Vagina (tissue), 2 donors: Measurements from ENCODE around the gene SEMA4D. TPM values are rescaled to one million over a fixed set of nuclear protein-coding genes. Genes with fewer than 3 reads are reported as not detected.

Experiments
- DNase-seq, 2 donors: peaks; one replicate each; pipeline ENCODE4 v3.0.0-alpha.2; 2017; ENCODE audit errors: extremely low spot score in 2 of 2
- H3K27ac ChIP-seq: fragments of 200-600 bp; sonication (generic); one replicate; pipeline ENCODE4 v1.5.1; 2019
- H3K27me3 ChIP-seq: fragments of 200-600 bp; sonication (generic); one replicate; pipeline ENCODE4 v1.5.1; 2019
- H3K36me3 ChIP-seq, 2 donors: fragments of 200-600 bp; sonication (generic); one replicate each; pipeline ENCODE4 v1.5.1; 2017 to 2019
- H3K4me1 ChIP-seq: fragments of 200-600 bp; sonication (generic); one replicate; pipeline ENCODE4 v1.5.1; 2019
- H3K4me3 ChIP-seq, 2 donors: fragments of 200-600 bp; sonication (generic); 1 replicate in 1 of 2; 2 replicates in 1 of 2; pipeline ENCODE4 v1.5.1; 2016 to 2019
- H3K9me3 ChIP-seq: fragments of 200-600 bp; sonication (generic); one replicate; pipeline ENCODE4 v1.5.1; 2019
- POLR2A ChIP-seq, 2 donors: fragments of 450-650 bp; IDR thresholded peaks; one replicate each; pipeline ENCODE4 v1.6.1; 2017; ENCODE audit warnings: antibody characterized with exemption in 2 of 2, mild to moderate bottlenecking in 2 of 2, moderate library complexity in 2 of 2
- POLR2AphosphoS5 ChIP-seq, 2 donors: sonication (generic); formaldehyde crosslinking; IDR thresholded peaks; one replicate each; pipeline ENCODE4 v1.9.0; 2017; ENCODE audit warnings: antibody characterized with exemption in 2 of 2, mild to moderate bottlenecking in 2 of 2, low read depth in 1 of 2; ENCODE audit not compliant: insufficient read depth in 1 of 2
- intact Hi-C: fragments of 100-400 bp; cut with DNase I; formaldehyde crosslinking; loops from one replicate; pipeline ENCODE4 v1.15.1; 2023
- total RNA-seq: library from RNA; depleted of rRNA; stranded (reverse); fragments of >200 nt; gene quantifications from one replicate; pipeline ENCODE4 v1.2.3, GENCODE V29; 2016
- TF ChIP-seq, protein P1 (sequence below), 3 experiments: fragments of 450-650 bp in 2 of 3; fragments of 200-600 bp in 1 of 3; sonication (generic) in 1 of 3; IDR thresholded peaks; one replicate each; pipeline ENCODE4 v1.5.1; 2017 to 2019; ENCODE audit warnings: antibody characterized with exemption in 3 of 3, mild to moderate bottlenecking in 2 of 3, moderate library complexity in 2 of 3

Gene SEMA4D
- total RNA-seq, 1 donor from 2014 or later = 39.3 TPM

DNA sequence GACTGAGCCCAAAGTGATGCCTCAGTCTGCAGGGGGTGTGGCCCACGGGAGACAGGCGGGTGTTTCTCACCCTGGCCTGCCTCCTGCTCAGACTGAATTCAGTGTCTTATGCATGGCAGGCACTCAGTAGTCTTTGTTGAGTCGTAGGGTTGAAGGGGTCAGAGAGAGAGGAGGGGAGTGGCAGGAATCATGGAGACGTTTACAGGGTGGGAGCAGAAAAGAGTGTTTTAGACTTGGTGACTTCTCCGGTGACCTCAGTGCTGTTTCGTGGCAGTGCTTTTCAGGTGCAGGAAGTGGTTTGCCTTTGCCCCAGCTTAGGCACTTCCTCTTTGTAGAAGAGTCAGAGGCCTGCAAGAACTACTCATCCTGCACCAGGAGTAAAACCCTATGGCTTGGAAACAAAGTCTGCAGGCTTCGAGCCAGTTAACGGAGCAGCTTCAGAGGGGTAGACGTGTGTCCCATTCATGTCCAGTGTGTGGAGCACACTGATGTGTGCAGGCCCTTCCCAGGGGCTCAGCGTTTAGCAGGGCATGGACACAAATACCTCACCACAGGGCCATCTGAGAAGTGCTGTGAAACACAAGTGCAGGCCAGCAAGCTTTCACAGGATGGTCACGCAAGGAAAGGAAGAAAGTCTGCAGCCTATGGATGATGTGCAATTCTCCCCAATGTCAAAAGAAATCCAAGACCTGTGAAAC lies 24.5 kb upstream of the SEMA4D start:
- Histone ChIP-seq H3K9me3 (no peaks in the 10 kb centered on the region), H3K27me3 (no peaks in the 10 kb centered on the region), H3K36me3 (no peaks in the 10 kb centered on the region), H3K4me3 (no peak overlapping the region), H3K27ac (no peak overlapping the region), H3K4me1 (peaks cover 16% of the 10 kb centered on the region)
- TF ChIP-seq POLR2AphosphoS5 (IDR thresholded peaks at IDR 0.05; ENCODE audit: insufficient read depth in 1 of 2, low read depth in 1 of 2) (no peak), POLR2A (IDR thresholded peaks at IDR 0.05) (no peak)
- TF ChIP-seq, protein P1, sequence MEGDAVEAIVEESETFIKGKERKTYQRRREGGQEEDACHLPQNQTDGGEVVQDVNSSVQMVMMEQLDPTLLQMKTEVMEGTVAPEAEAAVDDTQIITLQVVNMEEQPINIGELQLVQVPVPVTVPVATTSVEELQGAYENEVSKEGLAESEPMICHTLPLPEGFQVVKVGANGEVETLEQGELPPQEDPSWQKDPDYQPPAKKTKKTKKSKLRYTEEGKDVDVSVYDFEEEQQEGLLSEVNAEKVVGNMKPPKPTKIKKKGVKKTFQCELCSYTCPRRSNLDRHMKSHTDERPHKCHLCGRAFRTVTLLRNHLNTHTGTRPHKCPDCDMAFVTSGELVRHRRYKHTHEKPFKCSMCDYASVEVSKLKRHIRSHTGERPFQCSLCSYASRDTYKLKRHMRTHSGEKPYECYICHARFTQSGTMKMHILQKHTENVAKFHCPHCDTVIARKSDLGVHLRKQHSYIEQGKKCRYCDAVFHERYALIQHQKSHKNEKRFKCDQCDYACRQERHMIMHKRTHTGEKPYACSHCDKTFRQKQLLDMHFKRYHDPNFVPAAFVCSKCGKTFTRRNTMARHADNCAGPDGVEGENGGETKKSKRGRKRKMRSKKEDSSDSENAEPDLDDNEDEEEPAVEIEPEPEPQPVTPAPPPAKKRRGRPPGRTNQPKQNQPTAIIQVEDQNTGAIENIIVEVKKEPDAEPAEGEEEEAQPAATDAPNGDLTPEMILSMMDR (IDR thresholded peaks at IDR 0.05) = no peak
- intact Hi-C loops = no loop called here
- DNase-seq = no peak

DNA sequence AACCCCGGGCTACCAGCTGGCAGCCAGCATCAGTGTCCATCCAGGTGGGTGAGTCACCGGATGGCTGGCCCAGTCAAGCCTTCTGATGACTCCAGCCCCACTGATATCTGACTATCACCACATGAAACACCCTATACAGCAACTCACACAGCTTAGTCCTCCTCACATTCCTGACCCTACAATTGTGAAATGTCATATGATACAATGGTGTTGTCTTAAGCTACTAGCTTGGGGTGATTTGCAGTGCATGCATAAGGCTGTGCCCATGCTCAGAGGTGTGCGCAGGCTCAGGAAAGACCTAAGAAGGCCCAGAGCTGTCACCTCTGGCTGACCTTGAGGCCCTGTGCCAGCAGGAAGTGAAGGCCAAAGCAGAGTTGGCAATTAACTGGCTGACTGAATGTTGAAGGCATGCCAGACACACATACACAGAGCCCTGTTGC lies 21.5 kb upstream of the SEMA4D start:
- no peaks in the 10 kb centered on the region for H3K36me3 ChIP-seq
- no peak overlapping the region for H3K27ac ChIP-seq
- intact Hi-C loops = no loop called here
- DNase-seq = no peak
- no peaks in the 10 kb centered on the region for H3K4me1 ChIP-seq
- no peaks in the 10 kb centered on the region for H3K9me3 ChIP-seq
- TF ChIP-seq POLR2AphosphoS5 (IDR thresholded peaks at IDR 0.05; ENCODE audit: insufficient read depth in 1 of 2, low read depth in 1 of 2) (no peak), POLR2A (IDR thresholded peaks at IDR 0.05) (no peak)
- TF ChIP-seq, protein P1 (IDR thresholded peaks at IDR 0.05) = no peak
- H3K27me3 ChIP-seq = no peaks in the 10 kb centered on the region
- no peak overlapping the region for H3K4me3 ChIP-seq

DNA sequence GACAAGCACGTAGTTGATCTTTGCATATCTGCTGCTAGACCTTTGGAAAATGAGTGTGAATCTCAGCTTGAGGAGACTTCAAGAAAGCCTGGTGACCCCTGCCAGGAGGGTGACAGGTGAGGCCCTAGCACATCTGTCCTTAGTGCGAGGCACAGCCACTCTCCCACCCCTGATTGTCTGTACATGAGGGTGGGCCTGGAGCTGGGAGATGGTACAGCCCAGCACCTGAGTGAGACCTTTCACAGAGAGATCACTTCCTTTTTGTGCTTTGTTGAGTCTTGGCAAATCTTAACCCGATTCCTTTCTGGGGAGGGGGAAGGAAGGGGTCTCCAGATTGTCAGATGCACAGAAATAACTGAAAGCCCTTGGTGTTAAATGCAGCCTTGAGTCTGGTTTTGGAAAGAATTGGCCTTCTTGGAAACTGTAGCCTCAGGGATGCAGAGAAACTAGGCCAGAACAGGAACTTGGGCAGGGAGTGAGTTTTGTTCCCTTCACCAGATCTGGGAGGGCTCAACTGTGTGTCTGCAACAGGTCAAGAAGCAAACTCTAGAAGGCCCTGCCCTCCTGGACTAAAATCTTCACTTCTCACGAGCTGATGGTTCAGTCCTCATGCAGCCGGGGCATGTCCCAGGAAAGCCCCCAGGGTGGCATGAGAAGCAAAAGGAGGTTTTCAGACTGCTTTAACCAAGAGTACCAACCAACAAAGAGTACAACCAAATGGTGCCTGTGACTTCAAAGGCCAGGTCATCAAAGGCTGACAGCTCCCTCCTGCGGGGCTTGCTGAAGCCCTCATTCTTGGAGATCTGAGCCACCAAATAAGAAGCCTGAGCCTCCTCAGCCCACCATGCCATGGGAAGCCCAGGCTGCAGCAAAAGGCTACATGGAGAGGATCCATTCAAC lies 20.8 kb upstream of the SEMA4D start:
- Histone ChIP-seq H3K27ac (no peak overlapping the region), H3K4me1 (no peaks in the 10 kb centered on the region), H3K9me3 (no peaks in the 10 kb centered on the region), H3K36me3 (no peaks in the 10 kb centered on the region), H3K27me3 (no peaks in the 10 kb centered on the region), H3K4me3 (no peak overlapping the region)
- intact Hi-C loops = no loop called here
- TF ChIP-seq, protein P1 (IDR thresholded peaks at IDR 0.05) = no peak
- TF ChIP-seq POLR2AphosphoS5 (IDR thresholded peaks at IDR 0.05; ENCODE audit: insufficient read depth in 1 of 2, low read depth in 1 of 2) (no peak), POLR2A (IDR thresholded peaks at IDR 0.05) (no peak)
- no peak for DNase-seq

DNA sequence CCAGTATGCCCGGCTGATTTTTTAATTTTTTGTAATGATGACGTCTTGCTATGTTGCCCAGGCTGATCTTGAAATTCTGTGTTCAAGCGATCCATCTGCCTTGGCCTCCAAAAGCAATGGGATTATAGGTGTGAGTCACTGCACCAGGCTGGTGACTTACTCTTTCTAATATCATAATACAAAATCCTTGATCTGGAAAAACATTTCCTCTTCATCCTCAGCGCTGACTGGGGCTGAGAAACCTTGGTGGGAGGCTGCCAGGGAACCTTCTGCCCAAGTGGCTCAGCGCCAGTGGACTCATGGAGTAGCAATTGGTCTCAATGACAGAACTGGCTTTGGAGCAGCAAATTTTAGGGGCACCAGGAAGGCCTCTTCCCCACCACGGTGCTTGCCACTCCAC lies 17.5 kb upstream of the SEMA4D start:
- no peak for DNase-seq
- no peaks in the 10 kb centered on the region for H3K36me3 ChIP-seq
- TF ChIP-seq POLR2A (IDR thresholded peaks at IDR 0.05) (no peak), POLR2AphosphoS5 (IDR thresholded peaks at IDR 0.05; ENCODE audit: insufficient read depth in 1 of 2, low read depth in 1 of 2) (no peak)
- TF ChIP-seq, protein P1 (IDR thresholded peaks at IDR 0.05) = no peak
- no peak overlapping the region for H3K27ac ChIP-seq
- no peak overlapping the region for H3K4me3 ChIP-seq
- intact Hi-C loops = no loop called here
- no peaks in the 10 kb centered on the region for H3K9me3 ChIP-seq
- no peaks in the 10 kb centered on the region for H3K4me1 ChIP-seq
- H3K27me3 ChIP-seq = no peaks in the 10 kb centered on the region
